ENCODE data around the gene PEX10.

Gene PEX10

DNA sequence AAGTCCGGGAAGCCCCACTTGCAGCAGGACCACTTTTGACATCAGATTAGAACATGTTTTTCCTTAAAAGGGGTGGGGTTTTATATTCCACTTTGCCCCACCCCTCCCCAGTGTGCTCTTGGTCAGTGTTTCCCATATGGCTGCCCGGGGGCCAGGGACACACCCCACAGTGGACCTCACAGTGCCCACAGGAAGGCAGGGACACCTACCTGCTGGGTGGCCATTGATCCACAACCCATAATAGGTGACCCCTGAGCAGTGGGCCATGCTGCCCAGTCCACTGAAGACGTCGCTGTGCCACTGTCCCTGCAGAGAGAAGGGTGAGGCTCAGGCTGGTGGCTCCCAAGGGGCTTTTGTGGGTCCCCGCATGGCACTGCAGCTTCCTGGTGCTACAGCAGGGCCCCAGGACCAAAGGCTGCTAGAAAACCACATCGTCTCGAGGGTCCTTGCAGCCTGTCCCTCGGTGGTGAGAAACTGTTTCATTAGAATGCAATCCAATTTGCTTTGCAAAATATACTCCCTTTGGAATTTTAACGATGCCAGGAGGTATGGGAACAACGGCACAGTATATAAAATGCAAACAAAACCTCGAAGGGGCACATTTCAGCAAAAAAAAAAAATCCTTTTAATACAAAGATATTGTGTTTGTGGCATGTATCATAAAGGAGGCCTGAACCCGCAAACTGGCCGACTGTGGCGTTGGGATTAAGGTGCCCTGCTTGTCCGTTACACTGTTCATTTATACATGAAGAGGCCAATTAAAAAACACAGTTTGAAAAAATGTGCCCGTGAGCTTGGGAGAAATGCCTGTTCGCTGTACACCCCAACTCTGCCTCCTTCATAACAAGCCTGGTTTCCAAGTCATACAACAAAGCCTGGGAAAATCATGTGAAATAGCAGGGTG, 37.9 kb downstream of the PEX10 start:
- DNase-seq (ENCODE audit: low spot score): no peak

DNA sequence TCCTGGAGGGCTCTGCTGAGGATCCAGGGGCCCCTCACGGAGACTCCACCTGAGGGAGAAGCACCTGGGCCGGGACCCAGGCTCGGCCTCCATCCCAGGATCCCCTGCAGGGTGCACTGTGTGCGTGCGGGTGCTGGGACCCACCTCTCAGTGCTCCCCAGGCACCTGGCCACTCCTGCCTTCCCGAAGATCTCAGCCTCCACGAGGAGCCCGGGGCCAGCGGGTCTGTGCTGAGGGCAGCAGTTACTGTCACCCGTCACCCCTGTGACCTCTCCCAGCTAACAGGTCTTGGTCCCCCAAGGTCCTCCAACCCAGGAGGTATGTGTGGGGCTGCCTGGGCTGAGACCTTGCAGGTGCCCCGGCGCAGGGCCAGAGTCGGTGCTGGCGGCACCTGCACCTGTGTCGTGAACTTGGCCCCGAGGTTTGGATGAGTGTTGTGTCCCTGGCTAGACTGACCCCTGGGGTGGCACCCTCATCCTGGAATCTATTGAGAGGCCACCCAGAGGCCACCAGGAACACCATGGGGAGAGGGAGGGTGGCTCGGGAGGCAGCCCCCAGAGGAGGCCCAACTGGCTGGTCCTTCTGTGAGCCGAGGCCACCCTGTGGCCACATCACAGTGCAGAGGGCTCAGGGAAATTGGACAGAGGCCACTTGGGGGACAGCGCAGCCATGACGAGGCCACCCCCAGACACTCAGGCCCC, 38.7 kb downstream of the PEX10 start:
- DNase-seq (ENCODE audit: low spot score): no peak

DNA sequence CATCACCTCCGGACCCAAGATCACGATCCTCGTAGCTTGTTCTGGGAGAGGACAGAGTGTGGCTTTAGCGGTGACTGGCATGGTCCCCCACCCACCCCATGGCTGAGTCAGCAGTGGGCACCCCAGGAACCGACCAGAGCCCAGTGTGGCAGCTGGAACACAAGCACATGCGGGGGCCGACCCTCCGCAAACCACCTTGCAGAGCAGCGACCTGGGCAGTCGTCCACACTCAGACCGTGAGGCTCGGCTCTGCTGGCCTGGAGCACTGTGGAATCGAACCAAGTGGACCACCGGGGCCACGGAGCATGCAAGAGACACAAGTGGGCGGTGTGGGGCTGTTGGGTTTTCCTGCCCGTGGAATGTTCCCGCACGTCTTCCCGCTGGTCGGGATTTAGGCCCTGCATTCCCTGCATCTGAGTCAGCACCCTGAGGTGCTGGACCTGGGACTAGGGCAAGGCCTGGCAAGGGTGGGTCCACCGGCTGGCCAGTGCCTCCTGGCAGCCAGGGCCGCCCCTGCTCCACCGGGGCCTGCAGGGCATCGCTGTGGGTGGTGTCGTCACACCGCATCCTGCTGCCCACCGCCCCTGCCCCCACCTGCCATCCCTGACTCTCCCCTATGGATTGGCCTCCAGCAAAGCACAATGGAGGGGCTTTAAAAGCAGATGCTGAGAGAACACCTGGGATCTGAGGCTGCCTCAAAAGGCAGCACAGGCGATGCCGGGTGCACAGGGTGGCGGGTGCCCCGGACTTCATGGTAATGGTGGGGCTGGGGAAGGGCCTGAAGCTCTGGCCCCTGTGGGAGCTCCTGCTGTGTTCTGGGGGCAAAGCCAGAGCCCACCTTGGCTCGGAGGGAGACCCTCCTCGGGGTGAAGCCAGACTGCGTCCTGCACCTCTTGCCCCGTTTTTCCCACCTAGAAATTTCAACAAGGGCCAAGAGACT, 39.5 kb downstream of the PEX10 start:
- DNase-seq (ENCODE audit: low spot score): no peak

DNA sequence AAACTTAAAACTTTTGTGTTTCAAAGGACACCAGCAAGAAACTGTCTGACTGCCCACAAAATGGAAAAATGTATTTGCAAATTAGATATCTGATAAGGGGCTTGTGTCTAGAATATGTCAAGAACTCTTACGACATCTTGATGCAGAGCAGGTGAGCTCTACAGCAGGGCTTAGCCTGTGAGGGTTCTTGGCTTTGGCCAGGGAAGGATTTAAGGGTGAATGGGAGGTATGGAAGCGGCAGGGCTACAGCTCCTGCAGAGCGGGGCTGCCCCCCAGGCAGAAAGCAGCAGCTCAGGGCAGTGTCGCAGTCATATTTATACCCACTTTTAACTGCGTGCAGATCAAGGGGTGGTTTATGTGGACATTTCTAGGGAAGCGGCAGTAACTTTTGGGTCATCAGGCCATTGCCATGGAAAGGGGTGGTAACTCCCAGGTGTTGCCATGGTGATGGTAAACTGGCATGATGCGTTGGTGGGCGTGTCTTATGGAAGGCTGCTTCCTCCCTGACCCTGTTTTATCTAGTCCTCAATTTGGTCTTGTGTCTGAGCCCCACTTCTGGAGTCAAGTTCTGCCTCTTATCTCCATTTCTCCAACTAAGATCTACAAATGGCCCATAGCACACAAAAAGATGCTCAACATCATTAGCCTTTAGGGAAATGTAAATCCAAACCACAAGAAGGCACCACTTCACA, 44.2 kb downstream of the PEX10 start:
- DNase-seq (ENCODE audit: low spot score): no peak

DNA sequence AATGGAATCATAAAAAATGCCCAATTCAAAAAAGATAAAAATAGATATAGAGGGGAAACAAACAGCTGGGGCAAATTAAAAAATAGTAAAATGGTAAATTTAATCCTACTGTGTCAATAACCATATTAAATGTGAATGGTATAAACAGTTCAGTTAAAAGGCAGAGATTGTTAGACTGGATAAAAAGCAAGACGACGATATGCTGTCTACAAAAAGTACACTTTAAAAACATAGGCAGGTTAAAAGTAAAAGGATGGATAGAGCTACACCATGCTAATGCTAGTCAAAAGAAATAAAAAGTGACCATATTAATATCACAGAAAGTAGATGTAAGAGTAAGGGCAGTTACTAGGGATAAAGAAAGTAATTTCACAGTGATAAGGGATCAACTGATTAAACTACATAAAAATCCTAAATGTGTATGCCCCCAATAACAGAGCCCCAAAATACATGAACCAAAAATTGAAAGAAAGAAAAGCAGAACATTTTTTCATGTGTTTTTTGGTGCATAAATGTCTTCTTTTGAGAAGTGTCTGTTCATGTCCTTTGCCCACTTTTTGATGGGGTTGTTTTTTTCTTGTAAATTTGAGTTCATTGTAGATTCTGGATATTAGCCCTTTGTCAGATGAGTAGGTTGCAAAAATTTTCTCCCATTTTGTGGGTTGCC, 48.4 kb downstream of the PEX10 start:
- no peak for DNase-seq (ENCODE audit: low spot score)

DNA sequence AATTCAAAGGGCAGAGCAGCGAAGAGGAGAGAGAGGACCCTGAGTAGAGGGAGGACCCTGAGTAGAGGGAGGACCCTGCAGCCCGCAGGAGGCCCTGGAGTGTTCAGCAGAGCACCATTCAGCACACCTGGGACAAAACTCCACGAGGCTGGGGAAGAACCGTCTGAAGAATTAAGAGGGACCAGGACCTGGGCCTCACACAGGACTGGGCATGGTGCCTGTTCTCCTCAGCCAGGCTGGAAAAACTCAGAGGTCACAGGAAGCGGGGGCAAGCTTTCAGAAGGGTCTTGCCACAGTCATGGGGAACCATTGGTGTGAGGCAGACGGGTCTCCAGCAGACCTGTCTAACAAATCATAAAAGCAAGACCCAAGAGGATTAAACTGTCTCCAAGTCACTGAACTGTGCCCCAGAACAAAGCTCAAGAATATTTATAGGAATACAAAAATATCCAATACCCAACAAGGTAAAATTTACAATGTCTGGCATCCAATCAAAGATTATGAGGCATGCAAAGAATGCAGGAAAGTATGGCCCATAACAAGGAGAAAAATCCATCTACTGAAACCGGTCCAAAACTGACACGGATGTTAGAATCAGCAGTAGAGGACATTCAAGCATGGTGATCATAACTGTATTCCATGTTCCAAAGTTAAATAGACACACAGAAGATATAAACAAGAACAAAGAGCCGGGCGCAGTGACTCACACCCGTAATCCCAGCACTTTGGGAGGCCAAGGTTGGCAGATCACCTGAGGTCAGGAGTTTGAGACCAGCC, 51.6 kb downstream of the PEX10 start:
- DNase-seq (ENCODE audit: low spot score): no peak

DNA sequence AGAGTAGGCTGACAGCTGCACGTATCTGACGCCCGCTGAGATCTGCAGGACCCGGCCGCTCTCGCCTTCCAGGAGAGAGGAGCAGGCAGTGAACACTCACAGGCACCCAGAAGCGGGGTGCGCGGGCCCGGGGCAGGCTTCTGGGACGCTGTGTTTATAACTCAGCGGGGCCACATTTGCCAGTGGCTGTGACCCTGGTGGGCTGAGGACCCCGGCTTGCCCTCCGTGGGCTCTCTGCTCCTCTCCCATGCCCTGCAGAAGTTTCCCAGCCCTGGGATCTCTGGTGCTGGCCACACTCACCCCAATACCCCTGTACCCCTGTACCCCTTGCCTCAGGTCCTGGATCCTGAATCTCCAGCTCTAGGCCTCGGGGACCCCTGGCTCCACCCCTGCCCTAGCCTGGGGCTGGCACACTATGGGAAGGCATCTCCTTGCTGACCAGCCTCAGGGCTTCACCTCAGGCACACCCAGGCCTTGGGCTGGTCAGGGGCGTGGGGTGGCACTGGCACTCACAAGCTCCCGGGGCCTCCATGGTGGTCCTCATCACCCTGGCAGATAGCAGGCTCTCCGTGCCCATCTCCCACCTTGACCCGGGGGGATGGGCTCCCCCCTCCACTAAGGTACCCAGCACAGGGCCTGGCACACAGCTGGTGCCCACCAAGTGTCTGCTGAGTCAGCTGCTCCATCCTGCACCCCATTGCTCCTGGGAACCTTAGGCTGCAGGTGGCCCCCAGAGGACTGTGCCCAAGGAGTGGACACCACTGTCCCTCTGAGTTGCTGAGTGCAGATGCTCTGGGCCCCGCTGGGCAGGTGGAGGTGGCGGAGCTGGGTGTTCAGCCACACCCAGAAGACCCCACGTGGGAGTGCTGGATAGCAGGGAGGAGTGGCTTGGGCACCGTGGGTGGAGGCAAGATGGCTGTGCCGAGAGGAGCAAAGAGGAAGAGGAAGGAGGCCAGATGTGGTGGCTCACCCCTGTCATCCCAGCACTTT, 53.4 kb downstream of the PEX10 start:
- no peak for DNase-seq (ENCODE audit: low spot score)

DNA sequence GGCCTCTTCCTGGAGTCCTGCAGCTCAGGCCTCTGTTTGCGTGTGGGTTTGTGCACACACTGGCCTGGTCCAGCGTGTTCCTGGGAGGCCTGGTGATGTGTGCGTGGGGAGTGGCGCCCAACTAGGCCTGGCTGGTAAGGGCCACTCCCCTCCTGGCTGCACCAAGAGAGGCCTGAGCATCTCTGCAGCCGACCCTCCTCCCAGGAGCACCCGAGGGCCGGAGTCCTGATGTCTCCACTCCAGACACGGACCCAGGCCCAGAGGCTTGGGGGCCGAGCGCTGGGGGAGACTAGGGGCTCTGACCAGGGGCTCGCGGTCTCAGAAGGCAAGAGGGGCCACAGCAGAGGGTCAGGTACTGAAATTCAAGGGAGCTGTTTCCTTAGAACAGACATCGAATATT, 54.3 kb downstream of the PEX10 start:
- no peak for DNase-seq (ENCODE audit: low spot score)

DNA sequence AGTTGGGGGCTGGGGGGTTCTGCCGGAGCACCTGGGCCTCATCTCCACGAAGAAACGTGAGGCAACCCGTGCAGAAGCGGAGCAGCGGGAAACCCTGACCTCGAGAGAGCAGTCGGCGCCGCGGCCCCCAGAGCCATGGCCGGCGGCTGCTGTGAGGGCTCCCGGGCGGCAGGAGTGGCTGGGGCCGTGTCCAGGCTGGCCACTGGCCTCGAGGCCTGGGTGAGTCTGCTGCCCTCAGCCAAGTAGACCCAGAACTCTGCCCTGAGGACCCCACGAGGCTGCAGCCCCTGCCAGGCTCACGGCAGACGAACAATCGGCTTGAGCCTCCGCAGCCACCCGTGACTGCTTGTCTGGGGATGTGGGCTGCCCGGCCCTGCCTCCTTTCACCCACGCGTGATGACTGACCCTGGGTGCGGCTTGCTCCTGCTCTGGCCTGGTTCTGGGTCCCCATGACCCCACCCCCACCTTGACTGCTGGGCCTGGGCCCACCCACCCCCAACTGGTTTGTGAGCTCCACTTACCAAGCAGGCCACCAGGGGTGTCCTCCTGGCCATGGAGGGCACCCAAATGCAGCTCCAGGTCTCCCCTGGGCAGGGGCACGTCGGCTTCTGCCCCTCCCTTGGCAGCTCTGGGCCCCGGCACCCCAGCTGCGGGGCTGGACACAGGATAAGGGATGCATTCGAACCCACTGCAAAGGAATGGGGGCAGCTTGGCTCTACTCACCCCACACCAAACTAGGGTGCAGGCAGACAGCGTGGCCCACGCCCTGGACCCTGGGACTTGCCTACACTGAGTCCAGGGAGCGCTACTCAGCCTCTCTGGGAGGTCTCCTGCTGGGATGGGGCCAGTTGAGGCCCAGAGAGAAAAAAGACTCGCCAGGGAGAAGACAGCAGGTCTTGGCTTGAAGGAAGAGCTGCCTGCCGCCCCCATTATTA, 55.2 kb downstream of the PEX10 start:
- DNase-seq (ENCODE audit: low spot score): no peak

DNA sequence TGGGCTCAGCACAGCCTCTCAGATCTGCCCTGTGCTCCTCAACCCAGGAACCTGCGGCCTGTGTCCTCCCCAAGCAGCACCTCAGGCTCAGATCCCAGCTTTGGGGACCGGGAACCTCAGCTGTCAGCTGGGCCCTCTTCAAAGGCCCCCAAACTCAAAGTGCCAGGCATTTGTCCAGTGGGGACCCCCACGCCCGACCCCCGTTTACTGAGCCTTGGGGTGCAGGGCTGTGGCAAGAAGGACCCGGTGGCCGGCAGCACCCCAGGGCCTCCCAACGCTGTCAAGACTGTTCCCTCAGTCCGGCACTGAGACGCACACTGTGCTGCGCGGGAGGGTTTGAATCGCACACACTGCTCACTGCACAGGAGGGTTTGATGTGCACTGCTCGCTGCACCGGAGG, 56.0 kb downstream of the PEX10 start:
- DNase-seq (ENCODE audit: low spot score): no peak

DNA sequence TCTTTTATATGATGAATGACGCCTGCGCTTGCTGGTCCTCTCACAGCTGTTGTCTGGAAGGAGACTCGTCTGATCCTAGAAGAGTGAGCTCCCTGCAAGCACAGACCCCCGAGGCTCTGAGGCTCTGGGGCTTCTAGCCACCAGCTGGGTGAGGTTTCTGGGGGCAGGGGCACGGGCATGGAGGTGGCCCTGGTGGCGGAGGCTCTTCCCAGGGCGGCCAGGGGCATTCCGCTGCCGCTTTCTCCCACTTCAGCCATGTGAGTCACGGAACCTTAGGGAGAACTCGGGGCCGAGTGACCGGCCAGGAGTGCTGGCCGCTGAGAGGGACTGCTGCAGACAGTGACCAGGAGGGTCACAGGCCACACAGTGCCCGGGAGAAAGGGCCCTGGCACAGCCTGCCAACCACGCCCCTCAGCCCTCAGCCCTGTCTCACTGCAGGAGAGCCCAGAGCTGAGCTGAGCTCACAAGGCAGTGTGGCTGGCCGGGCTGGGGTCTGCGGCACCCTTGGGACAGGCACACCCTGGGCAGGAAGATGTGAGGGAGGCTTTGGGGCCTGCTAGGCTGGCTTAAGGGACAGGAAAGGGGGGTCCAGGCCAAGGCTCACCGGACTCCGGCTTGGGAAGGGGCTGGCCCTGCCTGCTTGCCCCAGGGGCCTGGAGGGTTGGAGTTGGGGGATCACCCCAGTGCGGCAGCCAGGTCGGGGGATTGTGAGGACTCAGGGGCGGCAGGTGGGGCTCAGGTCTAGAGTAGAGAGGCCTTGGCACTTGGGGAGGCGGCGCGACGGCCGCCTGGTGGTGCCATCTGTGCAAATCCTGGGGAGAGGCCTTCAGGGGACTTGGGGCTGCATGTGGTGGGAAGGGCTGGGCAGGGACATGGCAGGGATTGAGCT, 56.7 kb downstream of the PEX10 start:
- no peak for DNase-seq (ENCODE audit: low spot score)

DNA sequence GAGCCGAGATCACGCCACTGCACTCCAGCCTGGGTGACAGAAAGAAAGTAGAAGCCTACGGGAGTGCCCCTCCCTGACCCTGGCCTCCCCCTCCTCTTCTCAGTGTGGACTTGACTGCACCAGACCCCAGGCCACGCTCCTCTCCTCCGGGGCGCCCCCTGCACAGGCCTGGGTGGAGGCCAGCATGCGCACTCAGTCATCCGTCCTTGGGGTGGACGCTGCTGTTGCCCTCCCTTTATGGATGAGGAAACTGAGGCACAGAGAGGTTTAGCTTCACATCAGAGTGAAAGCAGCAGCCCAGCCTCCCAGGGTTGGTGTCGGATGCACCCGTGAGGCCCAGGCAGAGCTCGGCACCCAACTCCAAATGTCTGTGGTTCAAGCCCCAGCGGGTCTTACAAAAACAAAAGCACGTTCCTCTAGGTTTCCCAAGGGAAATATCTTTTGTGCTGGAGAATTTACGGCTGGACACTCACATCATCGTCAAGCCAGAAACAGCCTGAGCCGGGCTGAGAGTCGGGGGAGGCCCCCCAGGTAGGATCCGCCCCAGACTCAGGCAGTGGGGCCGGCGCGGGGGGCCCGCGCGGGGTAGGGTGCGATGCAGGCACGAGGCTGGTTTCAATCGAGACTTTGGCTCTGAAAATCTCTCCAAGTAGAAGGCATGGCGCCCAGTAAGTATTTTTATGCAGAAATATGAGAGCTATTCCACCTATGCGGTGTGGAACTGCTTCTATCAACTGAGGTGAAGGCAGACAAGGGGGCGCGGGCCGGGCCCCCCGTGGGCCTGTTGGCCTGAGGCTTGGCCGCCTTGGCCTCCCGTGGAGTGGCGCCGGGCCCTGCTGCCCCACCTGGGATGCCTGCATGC, 57.6 kb downstream of the PEX10 start:
- DNase-seq (ENCODE audit: low spot score): no peak
